ENCODE results near the gene SUN2. TPM values are rescaled to one million over a fixed set of nuclear protein-coding genes. Genes with fewer than 3 reads are reported as not detected.
"Not testable (repeated sequence)": the region's sequence is repeated elsewhere in the genome, so short reads cannot be mapped to it uniquely, and the experiment has no call there.

SUN2 gene
- 100 to 1,000 TPM; 101 to 107 TPM for total RNA-seq

GRCh38 chr22:38755911-38756532 lies at the start of gene SUN2:
SUN2 (minus strand) TSS chr22:38755998; CDS start chr22:38752628, 3,370 bp downstream.
- no peak for TF ChIP-seq CTCF (IDR thresholded peaks at IDR 0.05)
- DNase-seq = peak; percentile 95
- CTCF ChIA-PET = interaction anchor here (0.7 to 7.2 kb wide), 4 partner anchors 11 to 114 kb away, joined by 3 to 63 read pairs (median 7); no protein-coding TSS in a partner anchor
- H3K4me1 Mint-ChIP-seq (ENCODE audit: low read depth) = peaks cover 54% of the 10 kb centered on the region
- no peaks in the 10 kb centered on the region for H3K9me3 Mint-ChIP-seq
- no peaks in the 10 kb centered on the region for H3K27me3 Mint-ChIP-seq
- H3K4me3 Mint-ChIP-seq = peak within 1 kb of the TSS; percentile 87
- ATAC-seq = peak; percentile 73
- peaks cover 32% of the 10 kb centered on the region for H3K36me3 Mint-ChIP-seq (ENCODE audit: low read depth)
- intact Hi-C loops (cut with micrococcal nuclease) = loop anchor here (10.0 kb wide), 1 partner anchor 51 kb away; the partner anchor contains the start of genes GTPBP1 and JOSD1
- peak within 1 kb of the TSS; percentile 99 for H3K27ac Mint-ChIP-seq
- POLR2A ChIA-PET = interaction anchor here (1.0 to 40.0 kb wide), 6 partner anchors 9 to 562 kb away, joined by 3 to 905 read pairs (median 5); partner anchors contain the start of genes DMC1 and GTPBP1

GRCh38 chr22:38805041-38805593 lies 49.3 kb upstream of the SUN2 start:
- H3K36me3 Mint-ChIP-seq (ENCODE audit: low read depth); DNase-seq; CTCF ChIA-PET; intact Hi-C loops (cut with micrococcal nuclease); H3K9me3 Mint-ChIP-seq; ATAC-seq; POLR2A ChIA-PET; H3K4me1 Mint-ChIP-seq (ENCODE audit: low read depth); H3K27me3 Mint-ChIP-seq; H3K27ac Mint-ChIP-seq; H3K4me3 Mint-ChIP-seq: not testable (repeated sequence)

GRCh38 chr22:38802671-38803121 lies 46.9 kb upstream of the SUN2 start:
- TF ChIP-seq CTCF (IDR thresholded peaks at IDR 0.05) = no peak
- Mint-ChIP-seq H3K4me3 (no peak overlapping the region), H3K27me3 (peaks cover 4% of the 10 kb centered on the region), H3K9me3 (no peaks in the 10 kb centered on the region), H3K36me3 (ENCODE audit: low read depth) (no peaks in the 10 kb centered on the region), H3K4me1 (ENCODE audit: low read depth) (peaks cover 12% of the 10 kb centered on the region), H3K27ac (no peak overlapping the region)
- intact Hi-C loops (cut with micrococcal nuclease) = no loop called here
- no peak for DNase-seq
- ChIA-PET POLR2A (no interaction called here), CTCF (interaction anchor here (0.9 to 1.4 kb wide), 2 partner anchors 35 to 368 kb away, joined by 3 read pairs; no protein-coding TSS in a partner anchor)
- no peak for ATAC-seq

- Mint-ChIP-seq H3K4me1 (ENCODE audit: low read depth) (peaks cover 14% of the 10 kb centered on the region), H3K27me3 (peaks cover 6% of the 10 kb centered on the region), H3K4me3 (no peak overlapping the region), H3K27ac (no peak overlapping the region), H3K36me3 (ENCODE audit: low read depth) (no peaks in the 10 kb centered on the region), H3K9me3 (no peaks in the 10 kb centered on the region)
- TF ChIP-seq CTCF (IDR thresholded peaks at IDR 0.05) = no peak
- ChIA-PET CTCF (interaction anchor here (0.9 to 1.3 kb wide), 2 partner anchors 10 to 30 kb away, joined by 3 read pairs; no protein-coding TSS in a partner anchor), POLR2A (no interaction called here)
- no peak for ATAC-seq
- intact Hi-C loops (cut with micrococcal nuclease) = no loop called here
- no peak for DNase-seq
Measured at GRCh38 chr22:38799265-38800002, 43.6 kb upstream of the SUN2 start.

GRCh38 chr22:38798496-38798895 lies 42.7 kb upstream of the SUN2 start:
- H3K27me3 Mint-ChIP-seq = peaks cover 3% of the 10 kb centered on the region
- H3K27ac Mint-ChIP-seq = no peak overlapping the region
- POLR2A ChIA-PET = no interaction called here
- no peak for ATAC-seq
- H3K36me3 Mint-ChIP-seq (ENCODE audit: low read depth) = no peaks in the 10 kb centered on the region
- TF ChIP-seq CTCF (IDR thresholded peaks at IDR 0.05) = no peak
- CTCF ChIA-PET = interaction anchor here (0.9 to 1.3 kb wide), 3 partner anchors 9 to 72 kb away, joined by 3 to 5 read pairs (median 3); no protein-coding TSS in a partner anchor
- peaks cover 17% of the 10 kb centered on the region for H3K4me1 Mint-ChIP-seq (ENCODE audit: low read depth)
- no peak for DNase-seq
- H3K9me3 Mint-ChIP-seq = no peaks in the 10 kb centered on the region
- intact Hi-C loops (cut with micrococcal nuclease) = no loop called here
- H3K4me3 Mint-ChIP-seq = no peak overlapping the region

All from activated CD8-positive, alpha-beta T cell treated with anti-CD3 and anti-CD28 coated beads for 36 hours (primary cell).